Brain microvascular endothelial cell (primary cell): Measurements from ENCODE around the gene RSBN1L.

Source experiments
- DNase-seq: peaks from one replicate; pipeline ENCODE4 v3.0.0-alpha.2; 2020
- H3K27ac ChIP-seq: fragments of 250-450 bp; sonication (Bioruptor Pico); 2 replicates; pipeline ENCODE4 v1.5.1; 2020; ENCODE audit warnings: mild to moderate bottlenecking, moderate library complexity
- H3K27me3 ChIP-seq: fragments of 250-450 bp; sonication (Bioruptor Pico); replicated peaks from 2 replicates; pipeline ENCODE4 v1.5.1; 2020; ENCODE audit warnings: mild to moderate bottlenecking
- H3K36me3 ChIP-seq: fragments of 250-450 bp; sonication (Bioruptor Pico); replicated peaks from 2 replicates; pipeline ENCODE4 v1.5.1; 2020; ENCODE audit warnings: mild to moderate bottlenecking
- H3K4me3 ChIP-seq: 2 replicates; pipeline ENCODE4 v1.5.1; 2011; ENCODE audit warnings: low read depth, mild to moderate bottlenecking, control low read depth, low read length, moderate library complexity
- CTCF ChIP-seq: IDR thresholded peaks from 2 replicates; pipeline ENCODE4 v1.5.1; 2011; ENCODE audit warnings: low read depth, mild to moderate bottlenecking, moderate library complexity, low read length, control low read depth, inconsistent platforms; ENCODE audit errors: missing control alignments
- in situ Hi-C: cut with HindIII; loops from 2 replicates; pipeline ENCODE4 v1.10.0; 2017; ENCODE audit warnings: low sequenced_read_pairs, low pct_ligation_motif_present

Gene RSBN1L

GRCh38 chr7:77766801-77767605 is 70.7 kb downstream of the RSBN1L start:
- Histone ChIP-seq H3K4me3 (no peak overlapping the region), H3K27me3 (no peaks in the 10 kb centered on the region), H3K27ac (no peak overlapping the region), H3K36me3 (no peaks in the 10 kb centered on the region)
- in situ Hi-C loops: loop anchor here (25.0 kb wide), 1 partner anchor 105 kb away; no protein-coding TSS in a partner anchor
- no peak for TF ChIP-seq CTCF
- no peak for DNase-seq

- in situ Hi-C loops: loop anchor here (25.0 kb wide), 1 partner anchor 108 kb away; no protein-coding TSS in a partner anchor
- no peak overlapping the region for H3K27ac ChIP-seq
- H3K27me3 ChIP-seq: no peaks in the 10 kb centered on the region
- no peak overlapping the region for H3K4me3 ChIP-seq
- H3K36me3 ChIP-seq: no peaks in the 10 kb centered on the region
- TF ChIP-seq CTCF: no peak
- DNase-seq: no peak
Observed at GRCh38 chr7:77770316-77770715, 74.1 kb downstream of the RSBN1L start.

GRCh38 chr7:77771901-77772300 is 75.6 kb downstream of the RSBN1L start:
- Histone ChIP-seq H3K4me3 (no peak overlapping the region), H3K36me3 (peaks cover 2% of the 10 kb centered on the region), H3K27me3 (no peaks in the 10 kb centered on the region), H3K27ac (no peak overlapping the region)
- no peak for DNase-seq
- TF ChIP-seq CTCF: no peak
- in situ Hi-C loops: loop anchor here (25.0 kb wide), 1 partner anchor 110 kb away; no protein-coding TSS in a partner anchor

- DNase-seq: no peak
- Histone ChIP-seq H3K27ac (no peak overlapping the region), H3K36me3 (peaks cover 6% of the 10 kb centered on the region), H3K4me3 (no peak overlapping the region), H3K27me3 (no peaks in the 10 kb centered on the region)
- in situ Hi-C loops: no loop called here
- TF ChIP-seq CTCF: no peak
Observed at GRCh38 chr7:77778535-77778934, 82.3 kb downstream of the RSBN1L start.

- Histone ChIP-seq H3K4me3 (no peak overlapping the region), H3K27me3 (no peaks in the 10 kb centered on the region), H3K36me3 (peaks cover 4% of the 10 kb centered on the region), H3K27ac (no peak overlapping the region)
- DNase-seq: no peak
- TF ChIP-seq CTCF: no peak
- in situ Hi-C loops: no loop called here
Observed at GRCh38 chr7:77782383-77782782, 86.1 kb downstream of the RSBN1L start.
